Colonic mucosa (tissue), 4 donors: ENCODE data around the gene STING1. TPM values are rescaled to one million over a fixed set of nuclear protein-coding genes. Genes with fewer than 3 reads are reported as not detected.
"Not testable (repeated sequence)": the region's sequence is repeated elsewhere in the genome, so short reads cannot be mapped to it uniquely, and the experiment has no call there.

Source experiments
- DNase-seq: peaks from one replicate; pipeline ENCODE4 v3.0.0-alpha.2; 2020
- H3K27ac ChIP-seq: fragments of 200-600 bp; one replicate; pipeline ENCODE4 v1.8.0; 2021
- H3K27me3 ChIP-seq: fragments of 200-600 bp; one replicate; pipeline ENCODE4 v1.8.0; 2021
- H3K36me3 ChIP-seq: fragments of 200-600 bp; one replicate; pipeline ENCODE4 v1.8.0; 2021
- H3K4me1 ChIP-seq: fragments of 200-600 bp; one replicate; pipeline ENCODE4 v1.8.0; 2021; ENCODE audit warnings: mild to moderate bottlenecking
- H3K4me3 ChIP-seq: fragments of 200-600 bp; one replicate; pipeline ENCODE4 v1.8.0; 2021
- H3K9ac ChIP-seq, 2 donors: one replicate each; pipeline ENCODE4 v1.7.0; 2013; ENCODE audit warnings: control low read depth in 2 of 2, low read depth in 2 of 2, low read length in 2 of 2
- H3K9me3 ChIP-seq: fragments of 200-600 bp; one replicate; pipeline ENCODE4 v1.8.0; 2021
- intact Hi-C: fragments of 100-400 bp; cut with DNase I; formaldehyde crosslinking; loops from one replicate; pipeline ENCODE4 v1.14.1; 2022
- total RNA-seq, 2 donors: library from RNA; stranded (reverse); fragmentation: NEBNext Ultra II Directional in 1 of 2; extraction: Animal tissue kit (Norgen Biotek cat#: 25700) in 1 of 2; gene quantifications; one replicate each; pipeline ENCODE4 v1.2.1, GENCODE V29; 2021
- TF ChIP-seq, protein P1 (sequence below): fragments of 200-600 bp; IDR thresholded peaks from one replicate; pipeline ENCODE4 v1.8.0; 2022; ENCODE audit warnings: antibody characterized with exemption, mild to moderate bottlenecking
- donor health status: healthy.
- donor health status: DM: no; HTN: no; CAD: no.
- donor health status: DM: no; HTN: no; CAD: no.

The STING1 gene
- total RNA-seq, 2 donors from 2014 or later, result 49.0 to 49.2 TPM

DNA sequence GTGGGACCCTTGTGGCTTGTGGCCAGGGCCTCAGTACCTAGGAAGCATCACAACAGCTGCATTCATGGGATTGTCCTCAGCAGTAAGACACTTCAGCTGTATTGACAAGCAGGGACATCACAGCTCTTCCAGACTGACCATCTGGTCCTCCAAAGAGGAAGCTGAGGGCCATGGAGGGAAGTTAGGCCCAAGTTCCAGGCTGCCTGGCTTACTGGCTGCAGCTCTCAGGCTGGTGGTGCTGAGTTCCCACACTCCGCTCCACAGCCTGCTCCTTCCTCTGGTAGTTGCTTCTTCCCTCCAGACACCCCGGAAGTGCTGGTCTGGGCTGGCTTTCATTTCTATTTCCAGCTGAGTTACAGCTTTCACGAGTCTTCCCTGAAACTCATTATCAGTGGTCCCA, 5.7 kb upstream of the STING1 start:
- Histone ChIP-seq H3K9ac (no peak overlapping the region), H3K4me1 (no peaks in the 10 kb centered on the region), H3K9me3 (no peaks in the 10 kb centered on the region), H3K27ac (no peak overlapping the region), H3K36me3 (no peaks in the 10 kb centered on the region), H3K27me3 (no peaks in the 10 kb centered on the region), H3K4me3 (no peak overlapping the region)
- DNase-seq, result no peak
- TF ChIP-seq, protein P1, sequence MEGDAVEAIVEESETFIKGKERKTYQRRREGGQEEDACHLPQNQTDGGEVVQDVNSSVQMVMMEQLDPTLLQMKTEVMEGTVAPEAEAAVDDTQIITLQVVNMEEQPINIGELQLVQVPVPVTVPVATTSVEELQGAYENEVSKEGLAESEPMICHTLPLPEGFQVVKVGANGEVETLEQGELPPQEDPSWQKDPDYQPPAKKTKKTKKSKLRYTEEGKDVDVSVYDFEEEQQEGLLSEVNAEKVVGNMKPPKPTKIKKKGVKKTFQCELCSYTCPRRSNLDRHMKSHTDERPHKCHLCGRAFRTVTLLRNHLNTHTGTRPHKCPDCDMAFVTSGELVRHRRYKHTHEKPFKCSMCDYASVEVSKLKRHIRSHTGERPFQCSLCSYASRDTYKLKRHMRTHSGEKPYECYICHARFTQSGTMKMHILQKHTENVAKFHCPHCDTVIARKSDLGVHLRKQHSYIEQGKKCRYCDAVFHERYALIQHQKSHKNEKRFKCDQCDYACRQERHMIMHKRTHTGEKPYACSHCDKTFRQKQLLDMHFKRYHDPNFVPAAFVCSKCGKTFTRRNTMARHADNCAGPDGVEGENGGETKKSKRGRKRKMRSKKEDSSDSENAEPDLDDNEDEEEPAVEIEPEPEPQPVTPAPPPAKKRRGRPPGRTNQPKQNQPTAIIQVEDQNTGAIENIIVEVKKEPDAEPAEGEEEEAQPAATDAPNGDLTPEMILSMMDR, result no peak
- intact Hi-C loops, result no loop called here

DNA sequence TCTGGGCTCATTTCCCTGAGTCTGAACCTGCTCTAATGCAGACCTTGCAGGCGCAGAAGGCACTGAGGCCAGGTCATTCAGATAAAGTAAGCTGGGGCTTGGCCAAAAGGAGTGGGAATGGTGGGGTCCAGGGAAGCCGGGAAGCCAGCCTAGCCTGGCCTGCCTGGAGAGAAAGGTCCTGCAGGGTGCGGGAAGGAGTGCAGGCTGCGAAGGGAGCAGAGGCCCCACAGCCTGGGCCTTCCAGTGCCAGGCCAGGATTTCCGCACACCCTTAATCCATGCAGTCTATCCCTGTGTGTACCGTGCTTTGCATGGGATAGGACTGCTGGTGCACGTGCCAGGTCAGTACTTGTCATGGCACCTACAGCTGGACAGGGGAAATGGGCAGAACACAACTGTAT, 3.6 kb upstream of the STING1 start:
- no peak overlapping the region for H3K9ac ChIP-seq
- TF ChIP-seq, protein P1, result no peak
- H3K9me3 ChIP-seq, result no peaks in the 10 kb centered on the region
- H3K27me3 ChIP-seq, result no peaks in the 10 kb centered on the region
- intact Hi-C loops, result no loop called here
- no peak overlapping the region for H3K27ac ChIP-seq
- H3K36me3 ChIP-seq, result no peaks in the 10 kb centered on the region
- H3K4me1 ChIP-seq, result peaks cover 13% of the 10 kb centered on the region
- DNase-seq, result no peak
- no peak overlapping the region for H3K4me3 ChIP-seq

DNA sequence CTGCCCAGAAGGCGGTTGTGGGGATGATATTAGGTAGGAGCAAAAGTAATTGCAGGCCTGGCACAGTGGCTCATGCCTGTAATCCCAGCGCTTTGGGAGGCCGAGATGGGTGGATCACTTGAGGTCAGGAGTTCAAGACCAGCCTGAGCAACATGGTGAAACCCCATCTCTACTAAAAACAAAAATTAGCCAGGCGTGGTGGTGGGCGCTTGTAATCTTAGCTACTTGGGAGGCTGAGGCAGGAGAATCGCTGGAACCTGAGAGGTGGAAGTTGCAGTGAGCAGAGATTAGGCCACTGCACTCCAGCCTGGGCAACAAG, 291 bp upstream of the STING1 start:
- H3K36me3 ChIP-seq, intact Hi-C loops: not testable (repeated sequence)
- peak overlapping the region; percentile 46 for H3K4me3 ChIP-seq

DNA sequence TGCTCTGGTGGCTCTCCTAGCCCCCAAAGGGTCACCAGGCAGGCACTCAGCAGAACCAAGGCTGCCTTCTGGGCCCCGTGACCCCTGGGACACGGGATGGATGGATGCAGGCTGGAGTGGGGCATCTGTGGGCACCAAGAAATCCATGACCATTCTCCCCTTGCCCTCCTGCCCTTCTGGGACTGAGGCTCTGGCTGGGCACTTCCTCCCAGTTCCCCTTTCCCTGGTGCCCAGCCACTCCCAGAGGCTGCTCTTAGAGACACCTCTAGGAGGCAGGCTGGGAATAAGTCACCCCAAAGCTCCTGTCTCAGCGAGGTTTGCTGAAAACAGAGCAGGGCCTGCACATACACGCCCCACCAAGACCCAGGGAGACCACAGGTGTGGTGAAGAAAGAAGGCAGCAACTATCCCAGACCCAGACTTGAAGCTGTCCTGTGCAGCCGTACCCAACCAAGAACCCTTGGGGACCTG, 943 bp downstream of the STING1 start:
- H3K27ac ChIP-seq, result peak overlapping the region; percentile 90
- peak overlapping the region; percentile 46 for H3K4me3 ChIP-seq
- no peaks in the 10 kb centered on the region for H3K9me3 ChIP-seq
- TF ChIP-seq, protein P1, result no peak
- H3K27me3 ChIP-seq, result no peaks in the 10 kb centered on the region
- peaks cover 21% of the 10 kb centered on the region for H3K4me1 ChIP-seq
- intact Hi-C loops, result no loop called here
- H3K36me3 ChIP-seq, result no peaks in the 10 kb centered on the region
- peak; percentile 56 for DNase-seq
- H3K9ac ChIP-seq, result peak overlapping the region; percentile 74 to 88

More for the DNA sequence above, 291 bp upstream of the STING1 start:
- H3K27ac ChIP-seq, result peak overlapping the region; percentile 90
- not testable (repeated sequence) for DNase-seq, H3K9me3 ChIP-seq, H3K27me3 ChIP-seq
- peak overlapping the region in 1 of 2 donors; percentile 88 for H3K9ac ChIP-seq
- peaks cover 21% of the 10 kb centered on the region for H3K4me1 ChIP-seq

DNA sequence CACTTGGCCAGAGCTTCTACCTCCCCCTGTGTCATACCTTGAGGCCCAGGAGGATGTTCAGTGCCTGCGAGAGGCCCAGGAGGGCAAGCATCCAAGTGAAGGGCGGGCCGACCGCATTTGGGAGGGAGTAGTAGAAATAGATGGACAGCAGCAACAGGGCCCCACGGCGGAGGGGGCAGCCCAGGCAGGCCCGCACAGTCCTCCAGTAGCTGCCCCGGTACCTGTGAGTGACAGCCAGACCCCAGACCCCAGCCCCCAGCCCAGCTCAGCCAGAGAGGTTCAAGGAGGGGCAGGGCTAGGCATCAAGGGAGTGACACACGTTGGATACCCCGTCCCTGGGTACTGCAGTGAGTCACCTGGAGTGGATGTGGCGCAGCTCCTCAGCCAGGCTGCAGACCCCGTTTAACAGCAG, 1.4 kb downstream of the STING1 start:
- peak; percentile 55 for DNase-seq
- no peaks in the 10 kb centered on the region for H3K27me3 ChIP-seq
- intact Hi-C loops, result no loop called here
- H3K4me1 ChIP-seq, result peaks cover 21% of the 10 kb centered on the region
- TF ChIP-seq, protein P1, result no peak
- peak overlapping the region; percentile 74 to 88 for H3K9ac ChIP-seq
- H3K4me3 ChIP-seq, result peak overlapping the region; percentile 46
- H3K9me3 ChIP-seq, result no peaks in the 10 kb centered on the region
- H3K27ac ChIP-seq, result peak overlapping the region; percentile 90
- H3K36me3 ChIP-seq, result no peaks in the 10 kb centered on the region

DNA sequence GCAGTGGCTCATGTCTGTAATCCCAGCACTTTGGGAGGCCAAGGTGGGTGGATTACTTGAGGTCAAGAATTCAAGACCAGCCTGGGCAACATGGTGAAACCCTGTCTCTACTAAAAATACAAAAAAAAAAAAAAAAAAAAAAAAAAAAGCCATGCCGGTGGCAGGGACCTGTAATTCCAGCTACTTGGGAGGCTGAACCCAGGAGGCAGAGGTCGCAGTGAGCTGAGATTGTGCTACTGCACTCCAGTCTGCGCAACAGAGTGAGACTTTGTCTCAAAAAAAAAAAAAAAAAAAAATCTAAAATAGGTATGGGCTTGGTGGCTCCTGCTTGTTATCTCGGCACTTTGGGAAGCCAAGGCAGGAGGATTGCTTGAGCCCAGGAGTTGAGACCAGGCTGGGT, 2.8 kb downstream of the STING1 start:
- H3K4me3 ChIP-seq, DNase-seq, H3K9ac ChIP-seq, H3K27me3 ChIP-seq, H3K9me3 ChIP-seq, H3K36me3 ChIP-seq, H3K27ac ChIP-seq, intact Hi-C loops: not testable (repeated sequence)
- H3K4me1 ChIP-seq, result peaks cover 32% of the 10 kb centered on the region

DNA sequence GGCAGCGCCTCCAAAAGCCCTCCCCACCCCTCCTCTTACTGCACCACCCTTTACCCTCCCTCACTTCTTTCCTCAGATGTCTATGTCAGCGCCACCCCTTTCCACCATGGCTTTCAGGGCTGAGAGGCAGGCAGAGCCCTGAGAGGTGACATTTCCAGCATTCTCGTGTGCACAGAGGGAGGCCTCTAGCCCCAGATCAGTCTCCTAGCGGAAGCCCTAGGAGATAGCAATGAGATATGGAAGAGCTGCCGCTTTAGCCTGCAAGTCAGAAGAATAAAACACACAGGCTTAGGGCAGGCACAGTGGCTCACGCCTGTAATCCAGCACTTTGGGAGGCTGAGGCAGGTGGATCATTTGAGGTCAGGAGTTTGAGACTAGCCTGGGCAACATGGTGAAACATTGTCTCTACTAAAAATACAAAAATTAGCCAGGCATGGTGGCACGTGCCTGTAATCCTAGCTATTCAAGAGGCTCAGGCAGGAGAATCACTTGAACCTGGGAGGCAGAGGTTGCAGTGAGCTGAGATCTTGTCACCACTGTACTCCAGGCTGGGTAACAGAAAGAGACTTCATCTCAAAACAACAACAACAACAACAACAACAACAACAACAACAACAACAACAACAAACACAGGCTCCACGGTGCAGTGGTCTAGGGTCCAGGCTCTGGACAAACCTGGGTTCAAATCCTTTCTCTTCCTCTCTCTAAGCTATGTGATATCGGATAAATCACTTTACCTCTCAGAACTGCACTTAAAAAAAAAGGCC, 3.7 kb downstream of the STING1 start:
- peaks cover 32% of the 10 kb centered on the region for H3K4me1 ChIP-seq
- H3K4me3 ChIP-seq, DNase-seq, intact Hi-C loops, H3K9me3 ChIP-seq, H3K27ac ChIP-seq, H3K36me3 ChIP-seq, H3K27me3 ChIP-seq, H3K9ac ChIP-seq: not testable (repeated sequence)
